ENCODE data around the gene IL15RA. TPM values are rescaled to one million over a fixed set of nuclear protein-coding genes. Genes with fewer than 3 reads are reported as not detected.
"Not testable (repeated sequence)": the region's sequence is repeated elsewhere in the genome, so short reads cannot be mapped to it uniquely, and the experiment has no call there.

The IL15RA gene
- total RNA-seq, 1 donor from 2014 or later: 0.19 TPM

DNA sequence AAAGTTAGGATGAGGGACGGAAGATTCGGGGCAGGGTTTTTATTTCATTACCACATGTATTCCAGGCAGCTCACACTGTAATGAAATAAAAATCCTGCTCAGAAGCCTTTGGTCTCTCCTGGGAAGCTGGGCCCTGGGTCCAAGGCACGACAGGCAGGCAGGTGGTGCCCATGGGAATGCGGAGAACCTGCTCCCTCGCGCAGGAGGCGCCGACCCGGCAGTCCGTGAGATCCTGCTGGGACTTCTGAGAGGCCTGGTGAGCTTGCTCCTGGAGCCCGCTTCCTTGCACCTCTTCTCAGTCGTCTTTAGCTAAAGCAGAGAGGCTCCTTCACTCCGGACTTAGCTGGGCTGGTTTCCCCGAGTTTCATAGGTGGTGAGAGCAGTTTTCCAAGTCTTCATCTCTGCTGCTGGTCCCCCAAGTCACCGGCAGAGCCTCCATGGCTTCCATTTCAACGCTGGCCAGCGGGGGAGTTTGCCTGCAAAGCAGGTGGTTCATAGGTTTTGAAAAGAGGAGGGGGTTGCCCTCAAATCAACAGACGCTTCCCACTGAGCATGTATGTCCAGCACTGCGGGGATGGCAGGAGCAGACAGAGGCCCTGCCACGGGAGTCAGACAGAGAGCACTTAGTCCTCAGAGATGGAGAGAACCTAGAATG, 24.5 kb downstream of the IL15RA start:
- DNase-seq (ENCODE audit: low read depth): no peak

- DNase-seq (ENCODE audit: low read depth): no peak
Measured at GRCh38 chr10:5951721-5952407, 25.5 kb downstream of the IL15RA start.

DNA sequence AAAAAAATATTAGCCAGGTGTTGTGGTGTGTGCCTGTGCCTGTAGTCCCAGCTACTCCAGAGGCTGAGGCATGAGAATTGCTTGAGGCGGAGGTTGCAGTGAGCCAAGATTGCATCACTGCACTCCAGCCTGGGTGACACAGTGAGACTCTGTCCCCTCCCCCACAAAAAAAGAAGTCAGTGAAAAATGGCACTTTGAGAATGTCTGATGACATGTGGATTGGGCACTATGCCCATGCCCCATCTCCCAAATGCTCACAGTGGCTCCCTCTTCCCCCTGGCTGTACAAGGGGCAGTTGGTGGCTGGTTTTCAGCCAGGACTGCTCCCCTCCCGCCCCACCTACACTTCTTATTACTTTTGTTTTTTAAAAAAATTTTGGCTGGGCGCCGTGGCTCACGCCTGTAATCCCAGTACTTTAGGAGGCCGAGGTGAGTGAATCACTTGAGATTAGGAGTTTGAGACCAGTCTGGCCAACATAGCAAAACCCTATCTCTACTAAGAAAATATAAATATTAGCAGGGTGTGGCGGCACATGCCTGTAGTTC, 26.1 kb downstream of the IL15RA start:
- DNase-seq (ENCODE audit: low read depth): no peak

GRCh38 chr10:5949009-5949759, 28.2 kb downstream of the IL15RA start:
- peak; percentile 67 for DNase-seq (ENCODE audit: low read depth)

- DNase-seq (ENCODE audit: low read depth): no peak
Measured at GRCh38 chr10:5948208-5948585, 29.1 kb downstream of the IL15RA start.

- DNase-seq (ENCODE audit: low read depth): no peak
Measured at GRCh38 chr10:5947471-5948207, 29.7 kb downstream of the IL15RA start.

- DNase-seq (ENCODE audit: low read depth): no peak
Measured at GRCh38 chr10:5946786-5947185, 30.6 kb downstream of the IL15RA start.

- not testable (repeated sequence) for DNase-seq (ENCODE audit: low read depth)
Measured at GRCh38 chr10:5946419-5946775, 30.9 kb downstream of the IL15RA start.

GRCh38 chr10:5945561-5946418, 31.6 kb downstream of the IL15RA start:
- peak; percentile 59 for DNase-seq (ENCODE audit: low read depth)

DNA sequence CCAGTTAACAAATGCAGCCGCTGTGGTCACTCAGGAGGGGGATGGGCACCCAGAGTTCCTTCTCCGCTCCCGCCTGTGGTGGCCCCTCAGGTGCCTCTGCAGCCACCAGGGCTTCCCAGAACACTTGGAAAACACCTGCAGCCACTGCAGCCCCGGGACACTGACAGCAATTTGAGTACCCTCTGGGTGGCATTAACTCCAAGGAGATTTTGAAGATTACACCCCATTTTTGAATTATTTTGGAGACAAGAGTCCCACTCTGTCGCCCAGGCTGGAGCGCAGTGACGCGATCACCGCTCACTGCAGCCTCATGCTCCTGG, 32.2 kb downstream of the IL15RA start:
- no peak for DNase-seq (ENCODE audit: low read depth)

GRCh38 chr10:5944389-5945189, 32.8 kb downstream of the IL15RA start:
- peak; percentile 99 for DNase-seq (ENCODE audit: low read depth)

GRCh38 chr10:5943536-5943935, 33.8 kb downstream of the IL15RA start:
- peak; percentile 81 for DNase-seq (ENCODE audit: low read depth)

DNA sequence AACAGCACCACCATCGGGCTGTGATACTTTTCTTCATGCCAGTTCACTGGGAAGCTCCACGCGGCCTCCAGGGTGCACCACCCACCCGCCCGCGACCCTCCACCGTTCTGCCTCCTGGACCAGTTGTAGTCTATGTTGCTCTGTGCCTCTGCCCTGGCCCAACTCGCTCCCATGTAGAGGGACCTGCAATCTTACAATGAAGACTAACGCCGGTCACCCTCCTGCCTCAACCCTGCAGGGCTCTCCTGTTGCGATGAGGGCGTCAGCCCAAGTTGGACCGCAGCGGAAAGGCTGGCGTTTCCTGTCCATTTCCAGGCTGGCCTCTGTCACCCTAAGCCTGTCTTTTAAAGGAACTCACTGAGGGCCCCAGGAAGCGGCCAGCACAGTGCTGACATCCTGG, 34.9 kb downstream of the IL15RA start:
- no peak for DNase-seq (ENCODE audit: low read depth)

- DNase-seq (ENCODE audit: low read depth): no peak
Measured at GRCh38 chr10:5942001-5942400, 35.3 kb downstream of the IL15RA start.

DNA sequence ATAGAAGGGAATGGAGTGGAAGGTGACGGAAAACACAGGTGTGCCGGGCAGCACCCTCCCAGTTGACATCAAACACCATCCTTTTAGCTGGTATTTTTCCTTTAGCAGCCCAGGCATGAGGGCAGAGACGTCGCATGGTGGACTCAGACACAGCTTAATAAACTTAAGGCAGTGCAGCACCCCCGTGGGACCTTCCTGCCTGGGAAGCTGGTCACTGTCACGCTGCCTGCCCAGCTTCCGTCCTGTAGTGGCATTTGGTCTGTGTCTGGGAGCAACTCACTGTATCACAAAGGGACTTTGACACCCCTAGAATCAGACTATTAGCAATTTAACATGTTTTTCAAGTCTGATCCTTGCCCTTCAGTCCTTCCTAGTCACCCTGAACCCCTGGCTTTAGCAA, 35.8 kb downstream of the IL15RA start:
- DNase-seq (ENCODE audit: low read depth): no peak

DNA sequence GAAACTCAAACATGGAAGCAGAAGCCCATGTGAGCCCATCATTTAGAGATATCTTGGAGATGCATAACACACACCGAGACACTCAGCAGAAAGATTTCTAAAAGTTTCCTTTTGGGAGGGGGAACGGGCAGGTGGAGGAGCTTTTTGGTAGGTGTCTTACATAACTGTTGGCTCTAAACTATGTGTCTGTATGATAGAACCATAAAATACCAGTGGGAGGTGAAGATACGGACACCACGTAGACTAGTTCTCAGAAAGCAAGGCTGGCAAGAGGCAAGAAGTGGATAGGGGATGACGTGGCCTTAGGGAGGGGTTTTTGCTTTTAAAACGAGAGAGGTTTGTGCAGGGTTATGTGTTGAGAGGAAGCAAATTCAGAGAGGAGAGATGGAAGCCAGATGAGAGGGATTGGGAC, 36.5 kb downstream of the IL15RA start:
- DNase-seq (ENCODE audit: low read depth): no peak

DNA sequence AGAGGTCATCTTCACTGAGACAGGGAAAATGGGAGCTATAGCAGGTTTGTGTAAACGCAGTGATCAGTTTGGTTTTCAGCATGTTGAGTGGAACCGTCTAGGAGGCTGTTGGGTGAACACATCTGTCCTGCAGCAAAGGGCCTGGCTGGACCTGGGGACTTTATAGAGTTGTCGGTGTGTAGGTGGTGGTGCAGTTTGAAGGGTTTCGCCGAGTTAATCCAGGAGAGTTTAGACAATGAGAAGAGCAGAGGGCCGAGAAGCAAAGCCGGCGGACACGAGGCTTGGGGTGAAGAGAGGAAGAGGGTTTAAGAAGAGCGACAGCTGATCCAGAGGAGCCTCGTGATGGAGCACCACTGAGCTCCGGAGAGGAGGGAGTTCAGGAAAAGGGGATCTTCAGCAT, 39.1 kb downstream of the IL15RA start:
- no peak for DNase-seq (ENCODE audit: low read depth)

DNA sequence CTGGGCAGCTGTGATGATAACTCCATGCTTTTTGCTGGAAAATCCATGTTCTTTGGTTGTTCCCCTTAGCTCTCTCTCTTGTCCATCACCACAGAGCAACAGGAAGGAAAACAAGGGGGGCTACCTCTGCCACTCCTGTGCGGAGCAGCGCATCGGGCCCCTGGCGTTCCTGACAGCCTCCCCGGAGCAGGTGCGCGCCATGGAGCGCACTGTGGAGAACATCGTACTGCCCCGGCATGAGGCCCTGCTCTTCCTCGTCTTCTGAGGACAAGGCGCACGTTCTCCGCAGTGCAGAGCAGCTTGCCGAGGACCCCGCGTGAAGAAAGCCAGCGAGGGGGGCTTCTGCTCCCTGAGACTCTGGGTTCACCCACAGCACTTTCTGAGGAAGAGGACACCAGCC, 40.3 kb downstream of the IL15RA start:
- no peak for DNase-seq (ENCODE audit: low read depth)

GRCh38 chr10:5935628-5936027, 41.7 kb downstream of the IL15RA start:
- DNase-seq (ENCODE audit: low read depth): no peak

Measured in myocyte (in vitro differentiated cells).